ENCODE measurements around the gene RNF2. TPM values are rescaled to one million over a fixed set of nuclear protein-coding genes. Genes with fewer than 3 reads are reported as not detected.

RNF2 gene
- total and polyA plus RNA-seq, 2 donors: 9.8 to 19.3 TPM

- Histone ChIP-seq H3K27ac (ENCODE audit: low read depth in 1 of 2, low read length in 1 of 2) (no peak overlapping the region), H3K9me3 (ENCODE audit: control insufficient read depth in 2 of 2, insufficient read depth in 1 of 2, low read length in 1 of 2) (no peaks in the 10 kb centered on the region), H3K4me1 (ENCODE audit: control insufficient read depth in 2 of 2, insufficient read depth in 2 of 2, low read length in 2 of 2) (no peaks in the 10 kb centered on the region), H3K4me3 (ENCODE audit: low read length in 2 of 2) (no peak overlapping the region), H3K27me3 (ENCODE audit: control insufficient read depth in 2 of 2, insufficient read depth in 1 of 2, low read length in 1 of 2) (no peaks in the 10 kb centered on the region), H3K36me3 (ENCODE audit: control insufficient read depth in 2 of 2, insufficient read depth in 2 of 2, low read length in 1 of 2) (peaks cover 3 to 15% of the 10 kb centered on the region in 2 donors)
- WGBS: 94% methylated on average over 2 of the region's 2 CpGs
- no peak for DNase-seq (ENCODE audit: low read depth in 6 of 9, low spot score in 9 of 9)
These were observed 51.2 kb downstream of the RNF2 start for GRCh38 chr1:185096531-185096930.

DNA sequence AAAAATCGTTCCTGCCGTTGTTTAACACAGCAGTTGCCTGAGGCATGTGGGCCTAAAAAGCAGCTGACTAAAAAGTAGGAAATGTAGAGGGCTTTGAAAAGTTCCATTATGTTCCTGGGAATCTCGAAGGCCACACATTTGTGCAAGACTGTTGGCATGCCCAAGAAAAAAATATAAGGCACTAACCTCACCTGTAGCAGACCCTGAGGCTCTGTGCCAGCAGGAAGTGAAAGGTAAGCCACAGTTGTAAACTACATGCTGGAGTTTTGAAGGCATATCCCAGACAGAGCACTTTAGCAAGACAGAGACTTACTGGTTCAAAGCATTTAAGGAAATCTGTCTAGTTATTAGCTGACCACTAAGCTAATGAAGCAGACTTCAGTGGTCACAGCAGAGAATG lies 58.7 kb downstream of the RNF2 start:
- Histone ChIP-seq H3K27me3 (ENCODE audit: control insufficient read depth in 2 of 2, insufficient read depth in 1 of 2, low read length in 1 of 2) (no peaks in the 10 kb centered on the region), H3K36me3 (ENCODE audit: control insufficient read depth in 2 of 2, insufficient read depth in 2 of 2, low read length in 1 of 2) (peaks cover 0 to 4% of the 10 kb centered on the region in 2 donors), H3K27ac (ENCODE audit: low read depth in 1 of 2, low read length in 1 of 2) (no peak overlapping the region), H3K9me3 (ENCODE audit: control insufficient read depth in 2 of 2, insufficient read depth in 1 of 2, low read length in 1 of 2) (peaks cover 0 to 10% of the 10 kb centered on the region in 2 donors), H3K4me3 (ENCODE audit: low read length in 2 of 2) (no peak overlapping the region), H3K4me1 (ENCODE audit: control insufficient read depth in 2 of 2, insufficient read depth in 2 of 2, low read length in 2 of 2) (no peaks in the 10 kb centered on the region)
- 96% methylated on average over 3 of the region's 3 CpGs for WGBS
- DNase-seq (ENCODE audit: low read depth in 6 of 9, low spot score in 9 of 9): no peak

DNA sequence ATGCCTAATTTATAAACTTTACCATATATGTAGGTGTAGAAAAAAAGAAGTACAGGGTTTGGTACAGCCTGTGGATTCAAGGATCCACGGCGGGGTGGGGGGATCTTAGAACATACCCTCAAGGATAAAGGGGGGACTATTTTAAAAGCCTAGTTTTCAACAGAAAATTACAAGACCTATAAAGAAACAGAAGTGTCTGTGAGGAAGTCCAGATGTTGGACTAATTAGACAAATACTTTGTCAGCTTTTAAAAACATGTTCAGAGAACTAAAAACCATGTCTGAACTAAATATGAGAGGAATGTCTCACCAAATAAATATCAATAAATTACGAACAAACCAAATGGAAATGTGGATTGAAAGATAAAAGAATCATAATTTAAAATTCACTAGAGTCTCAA lies 59.8 kb downstream of the RNF2 start:
- Histone ChIP-seq H3K36me3 (ENCODE audit: control insufficient read depth in 2 of 2, insufficient read depth in 2 of 2, low read length in 1 of 2) (peaks cover 0 to 4% of the 10 kb centered on the region in 2 donors), H3K9me3 (ENCODE audit: control insufficient read depth in 2 of 2, insufficient read depth in 1 of 2, low read length in 1 of 2) (peaks cover 0 to 10% of the 10 kb centered on the region in 2 donors), H3K27ac (ENCODE audit: low read depth in 1 of 2, low read length in 1 of 2) (no peak overlapping the region), H3K4me3 (ENCODE audit: low read length in 2 of 2) (no peak overlapping the region), H3K27me3 (ENCODE audit: control insufficient read depth in 2 of 2, insufficient read depth in 1 of 2, low read length in 1 of 2) (no peaks in the 10 kb centered on the region), H3K4me1 (ENCODE audit: control insufficient read depth in 2 of 2, insufficient read depth in 2 of 2, low read length in 2 of 2) (no peaks in the 10 kb centered on the region)
- over 99% methylated on average over 3 of the region's 3 CpGs for WGBS
- no peak for DNase-seq (ENCODE audit: low read depth in 6 of 9, low spot score in 9 of 9)

DNA sequence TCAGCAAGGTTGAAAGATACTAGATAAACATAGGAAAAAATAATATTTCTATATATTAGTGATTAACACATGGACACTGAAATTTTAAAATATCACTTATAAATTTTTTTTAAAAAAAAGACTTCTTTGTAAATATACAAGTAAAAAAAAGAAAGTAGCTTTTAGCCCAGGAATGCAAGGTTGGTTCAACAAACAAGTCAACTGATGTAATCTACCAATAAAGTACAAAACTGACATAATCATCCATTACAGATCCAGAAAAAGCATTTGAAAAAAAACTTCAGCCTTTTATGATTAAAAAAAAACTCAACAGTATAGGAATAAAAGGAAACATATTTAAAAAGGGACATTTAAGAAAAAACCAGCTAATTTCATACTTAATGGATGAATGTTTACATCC lies 63.0 kb downstream of the RNF2 start:
- Histone ChIP-seq H3K4me1 (ENCODE audit: control insufficient read depth in 2 of 2, insufficient read depth in 2 of 2, low read length in 2 of 2) (no peaks in the 10 kb centered on the region), H3K4me3 (ENCODE audit: low read length in 2 of 2) (no peak overlapping the region), H3K36me3 (ENCODE audit: control insufficient read depth in 2 of 2, insufficient read depth in 2 of 2, low read length in 1 of 2) (peaks cover 0 to 4% of the 10 kb centered on the region in 2 donors), H3K27me3 (ENCODE audit: control insufficient read depth in 2 of 2, insufficient read depth in 1 of 2, low read length in 1 of 2) (no peaks in the 10 kb centered on the region), H3K27ac (ENCODE audit: low read depth in 1 of 2, low read length in 1 of 2) (no peak overlapping the region), H3K9me3 (ENCODE audit: control insufficient read depth in 2 of 2, insufficient read depth in 1 of 2, low read length in 1 of 2) (peaks cover 0 to 10% of the 10 kb centered on the region in 2 donors)
- DNase-seq (ENCODE audit: low read depth in 6 of 9, low spot score in 9 of 9): no peak

- H3K4me1 ChIP-seq (ENCODE audit: control insufficient read depth in 2 of 2, insufficient read depth in 2 of 2, low read length in 2 of 2): no peaks in the 10 kb centered on the region
- no peaks in the 10 kb centered on the region for H3K27me3 ChIP-seq (ENCODE audit: control insufficient read depth in 2 of 2, insufficient read depth in 1 of 2, low read length in 1 of 2)
- no peak overlapping the region for H3K4me3 ChIP-seq (ENCODE audit: low read length in 2 of 2)
- no peak for DNase-seq (ENCODE audit: low read depth in 6 of 9, low spot score in 9 of 9)
- H3K36me3 ChIP-seq (ENCODE audit: control insufficient read depth in 2 of 2, insufficient read depth in 2 of 2, low read length in 1 of 2): no peaks in the 10 kb centered on the region
- no peak overlapping the region for H3K27ac ChIP-seq (ENCODE audit: low read depth in 1 of 2, low read length in 1 of 2)
- peaks cover 0 to 10% of the 10 kb centered on the region in 2 donors for H3K9me3 ChIP-seq (ENCODE audit: control insufficient read depth in 2 of 2, insufficient read depth in 1 of 2, low read length in 1 of 2)
These were observed 64.8 kb downstream of the RNF2 start for GRCh38 chr1:185110145-185110544.

GRCh38 chr1:185111873-185112272 lies 66.5 kb downstream of the RNF2 start:
- no peak for DNase-seq (ENCODE audit: low read depth in 6 of 9, low spot score in 9 of 9)
- H3K27me3 ChIP-seq (ENCODE audit: control insufficient read depth in 2 of 2, insufficient read depth in 1 of 2, low read length in 1 of 2): no peaks in the 10 kb centered on the region
- no peaks in the 10 kb centered on the region for H3K36me3 ChIP-seq (ENCODE audit: control insufficient read depth in 2 of 2, insufficient read depth in 2 of 2, low read length in 1 of 2)
- peaks cover 0 to 8% of the 10 kb centered on the region in 2 donors for H3K9me3 ChIP-seq (ENCODE audit: control insufficient read depth in 2 of 2, insufficient read depth in 1 of 2, low read length in 1 of 2)
- no peak overlapping the region for H3K4me3 ChIP-seq (ENCODE audit: low read length in 2 of 2)
- H3K27ac ChIP-seq (ENCODE audit: low read depth in 1 of 2, low read length in 1 of 2): no peak overlapping the region
- H3K4me1 ChIP-seq (ENCODE audit: control insufficient read depth in 2 of 2, insufficient read depth in 2 of 2, low read length in 2 of 2): no peaks in the 10 kb centered on the region

DNA sequence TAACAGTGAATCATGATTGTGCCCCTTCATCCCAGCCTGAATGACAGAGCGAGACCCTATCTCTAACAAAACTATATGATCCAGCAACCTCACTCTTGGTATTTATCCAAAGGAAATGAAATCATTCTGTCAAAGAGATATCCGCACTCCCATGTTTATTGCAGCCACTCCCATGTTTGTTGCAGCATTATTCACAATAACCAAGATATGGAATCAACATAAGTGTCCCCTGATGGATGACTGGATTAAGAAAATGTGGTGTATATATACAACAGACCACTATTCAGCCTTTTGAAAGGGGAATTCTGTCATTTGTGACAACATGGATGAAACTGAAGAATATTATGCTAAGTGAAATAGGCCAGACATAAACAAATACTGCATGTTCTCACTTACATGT lies 67.0 kb downstream of the RNF2 start:
- no peaks in the 10 kb centered on the region for H3K27me3 ChIP-seq (ENCODE audit: control insufficient read depth in 2 of 2, insufficient read depth in 1 of 2, low read length in 1 of 2)
- WGBS: 95% methylated on average over 2 of the region's 2 CpGs
- H3K27ac ChIP-seq (ENCODE audit: low read depth in 1 of 2, low read length in 1 of 2): no peak overlapping the region
- H3K36me3 ChIP-seq (ENCODE audit: control insufficient read depth in 2 of 2, insufficient read depth in 2 of 2, low read length in 1 of 2): no peaks in the 10 kb centered on the region
- peaks cover 0 to 6% of the 10 kb centered on the region in 2 donors for H3K9me3 ChIP-seq (ENCODE audit: control insufficient read depth in 2 of 2, insufficient read depth in 1 of 2, low read length in 1 of 2)
- H3K4me3 ChIP-seq (ENCODE audit: low read length in 2 of 2): no peak overlapping the region
- DNase-seq (ENCODE audit: low read depth in 6 of 9, low spot score in 9 of 9): no peak
- no peaks in the 10 kb centered on the region for H3K4me1 ChIP-seq (ENCODE audit: control insufficient read depth in 2 of 2, insufficient read depth in 2 of 2, low read length in 2 of 2)

DNA sequence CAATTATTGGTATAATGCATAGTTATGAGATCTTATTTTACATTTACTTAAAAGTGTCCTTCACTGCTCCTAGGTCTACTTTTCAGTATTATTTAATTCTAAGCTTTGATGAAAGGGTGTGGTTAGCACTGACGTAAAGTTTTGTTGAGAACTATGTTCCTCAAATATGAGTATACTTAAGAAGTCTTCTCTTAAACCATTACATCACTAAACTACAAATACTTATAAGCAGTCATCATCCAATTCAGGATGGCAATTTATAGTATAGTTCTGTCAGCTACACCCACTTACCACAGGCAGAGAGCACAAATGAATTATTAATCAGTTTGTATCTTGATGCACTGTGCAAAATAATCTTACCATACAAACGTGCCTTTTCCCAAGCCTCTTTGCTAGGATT lies 84.3 kb downstream of the RNF2 start:
- H3K27ac ChIP-seq (ENCODE audit: low read depth in 1 of 2, low read length in 1 of 2): no peak overlapping the region
- 96% methylated on average over 2 of the region's 2 CpGs for whole genome bisulfite sequencing
- peaks cover 0 to 6% of the 10 kb centered on the region in 2 donors for H3K9me3 ChIP-seq (ENCODE audit: control insufficient read depth in 2 of 2, insufficient read depth in 1 of 2, low read length in 1 of 2)
- no peak for DNase-seq (ENCODE audit: low read depth in 6 of 9, low spot score in 9 of 9)
- H3K4me1 ChIP-seq (ENCODE audit: control insufficient read depth in 2 of 2, insufficient read depth in 2 of 2, low read length in 2 of 2): no peaks in the 10 kb centered on the region
- H3K4me3 ChIP-seq (ENCODE audit: low read length in 2 of 2): no peak overlapping the region
- peaks cover 7 to 37% of the 10 kb centered on the region in 2 donors for H3K36me3 ChIP-seq (ENCODE audit: control insufficient read depth in 2 of 2, insufficient read depth in 2 of 2, low read length in 1 of 2)
- no peaks in the 10 kb centered on the region for H3K27me3 ChIP-seq (ENCODE audit: control insufficient read depth in 2 of 2, insufficient read depth in 1 of 2, low read length in 1 of 2)

GRCh38 chr1:185132534-185132933 lies 87.2 kb downstream of the RNF2 start:
- Histone ChIP-seq H3K4me3 (ENCODE audit: low read length in 2 of 2) (no peak overlapping the region), H3K27ac (ENCODE audit: low read depth in 1 of 2, low read length in 1 of 2) (no peak overlapping the region), H3K4me1 (ENCODE audit: control insufficient read depth in 2 of 2, insufficient read depth in 2 of 2, low read length in 2 of 2) (no peaks in the 10 kb centered on the region), H3K36me3 (ENCODE audit: control insufficient read depth in 2 of 2, insufficient read depth in 2 of 2, low read length in 1 of 2) (peaks cover 13 to 20% of the 10 kb centered on the region in 2 donors), H3K27me3 (ENCODE audit: control insufficient read depth in 2 of 2, insufficient read depth in 1 of 2, low read length in 1 of 2) (no peaks in the 10 kb centered on the region), H3K9me3 (ENCODE audit: control insufficient read depth in 2 of 2, insufficient read depth in 1 of 2, low read length in 1 of 2) (peaks cover 0 to 6% of the 10 kb centered on the region in 2 donors)
- DNase-seq (ENCODE audit: low read depth in 6 of 9, low spot score in 9 of 9): no peak
- WGBS: 99% methylated on average over 1 of the region's 1 CpG

All from thymus (tissue), 11 donors.